B cell (primary cell): Measurements from ENCODE around the gene RSBN1L.

ENCODE experiments used
- CTCF ChIP-seq: fragments of 200-600 bp; IDR thresholded peaks from one replicate; pipeline ENCODE4 v1.8.0; 2022; ENCODE audit warnings: antibody characterized with exemption, mild to moderate bottlenecking
- EZH2 ChIP-seq: IDR thresholded peaks from 2 replicates; pipeline ENCODE4 v1.6.1; 2012; ENCODE audit warnings: borderline replicate concordance, low read depth, mild to moderate bottlenecking, moderate library complexity, low read length; ENCODE audit not compliant: insufficient read depth, poor library complexity, severe bottlenecking

- no peak for TF ChIP-seq CTCF
- no peak for TF ChIP-seq EZH2
Observed at GRCh38 chr7:77824636-77825035, 128.4 kb downstream of the RSBN1L start.
